ENCODE measurements around the gene SNTG2.

Gene SNTG2

DNA sequence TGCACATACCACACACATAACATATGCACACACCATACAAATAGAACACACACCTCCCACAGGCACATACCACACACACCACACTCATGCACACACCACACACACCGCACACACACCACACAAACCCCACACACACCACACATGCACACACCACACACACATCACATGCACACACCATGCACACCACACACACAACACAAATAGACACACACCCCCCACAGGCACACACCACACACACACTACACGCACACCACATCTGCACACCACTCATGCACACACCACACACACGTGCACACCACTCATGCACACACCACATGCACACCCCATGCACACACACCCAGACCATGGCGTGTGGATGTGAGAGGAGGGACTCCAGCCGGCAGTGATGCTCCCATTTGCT lies 300.9 kb downstream of the SNTG2 start:
- no peak for DNase-seq

DNA sequence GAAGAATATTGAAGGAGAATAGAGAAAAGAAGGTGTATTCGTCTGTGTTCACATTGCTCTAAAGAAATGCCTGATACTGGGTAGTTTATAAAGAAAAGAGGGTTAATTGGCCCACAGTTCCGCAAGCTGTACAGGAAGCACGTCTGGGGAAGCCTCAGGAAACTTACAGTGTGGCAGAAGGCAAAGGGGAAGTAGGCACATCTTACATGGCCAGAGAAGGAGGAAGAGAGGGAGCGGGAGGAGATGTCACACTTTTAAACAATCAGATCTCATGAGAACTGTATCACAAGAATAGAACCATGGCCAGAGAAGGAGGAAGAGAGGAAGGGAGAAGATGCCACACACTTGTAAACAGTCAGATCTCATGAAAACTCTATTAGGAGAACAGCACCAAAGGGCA lies 303.0 kb downstream of the SNTG2 start:
- no peak for DNase-seq

DNA sequence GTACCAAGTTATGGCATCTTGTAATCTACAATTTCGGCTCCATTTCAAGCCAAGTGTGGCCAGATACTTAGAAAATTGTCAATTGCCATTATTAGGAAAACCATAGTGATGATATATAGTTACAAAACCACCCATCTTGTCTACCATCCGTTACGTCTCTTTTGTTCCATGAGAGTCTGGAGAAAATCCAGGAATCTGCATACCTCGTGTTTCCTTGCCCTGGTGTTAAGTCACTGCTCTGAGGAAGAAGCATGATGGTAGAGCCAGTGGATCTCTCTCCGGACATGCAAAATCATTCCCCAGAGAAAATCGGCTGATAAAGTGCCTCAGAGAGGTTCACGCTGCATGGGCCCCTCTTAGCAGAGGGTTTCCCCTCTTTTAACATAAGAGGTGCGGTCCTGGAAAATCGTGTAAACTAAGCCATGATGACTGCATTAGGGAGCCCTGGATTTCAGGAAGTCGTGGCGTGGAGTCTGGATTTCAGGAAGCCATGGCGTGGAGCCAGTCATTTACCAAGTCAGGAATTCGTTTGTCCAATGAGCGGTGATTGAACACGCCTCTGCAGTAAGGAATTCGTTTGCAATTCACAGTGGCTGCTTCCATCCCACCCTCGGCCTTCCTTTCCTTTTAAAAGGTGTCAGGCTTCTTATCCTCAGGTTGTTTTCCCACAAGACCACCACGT lies 304.2 kb downstream of the SNTG2 start:
- no peak for DNase-seq

DNA sequence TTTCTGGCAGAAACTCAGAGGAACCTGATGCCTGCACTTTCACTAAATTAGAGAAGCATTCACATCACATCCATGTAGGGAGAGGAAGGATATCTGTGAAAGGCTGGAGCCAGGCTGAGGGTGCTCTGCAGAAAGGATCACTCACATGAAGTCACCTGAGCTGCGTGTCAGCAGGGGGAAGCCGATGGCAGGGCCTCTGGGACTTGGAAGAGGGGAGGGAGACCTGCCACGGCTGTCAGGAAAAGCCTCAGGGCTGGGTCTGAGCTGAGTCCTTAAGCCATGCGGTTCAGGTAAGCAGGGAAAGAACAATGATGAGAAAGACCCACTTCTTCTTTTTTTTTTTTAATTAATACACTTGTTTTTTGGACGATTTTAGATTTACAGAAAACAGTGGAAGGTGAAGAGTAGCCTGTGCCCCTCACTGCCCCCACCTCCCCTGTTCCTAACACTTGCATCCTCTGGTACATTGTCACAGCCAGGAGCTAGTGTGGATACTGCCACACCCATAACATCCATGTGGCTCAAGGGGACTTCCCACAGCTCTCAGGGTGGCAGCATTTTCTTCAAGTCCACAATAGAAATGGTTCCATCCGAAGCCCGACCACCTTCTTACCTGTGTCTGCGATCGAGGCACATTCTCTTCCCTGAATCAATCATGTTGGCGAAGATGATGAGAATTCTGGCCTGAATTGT lies 306.1 kb downstream of the SNTG2 start:
- DNase-seq = no peak

DNA sequence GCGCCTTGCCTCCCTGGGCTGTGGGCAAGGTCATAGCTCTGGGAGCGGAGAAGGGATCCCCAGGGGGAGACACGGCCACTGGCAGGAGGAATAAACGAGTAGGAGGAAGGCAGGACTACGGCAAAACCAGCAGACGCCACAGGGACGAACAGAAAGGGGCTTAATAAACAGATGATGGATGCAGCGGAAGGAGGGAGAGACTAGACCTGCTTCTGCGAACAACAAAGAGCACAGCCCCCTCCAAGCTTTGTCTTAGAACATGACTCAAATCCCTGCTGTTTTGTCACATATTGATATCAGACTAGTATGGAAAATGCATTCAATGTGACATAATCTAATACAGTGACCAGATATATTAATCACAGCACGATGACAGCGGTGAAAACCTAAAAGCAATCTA lies 306.7 kb downstream of the SNTG2 start:
- no peak for DNase-seq

DNA sequence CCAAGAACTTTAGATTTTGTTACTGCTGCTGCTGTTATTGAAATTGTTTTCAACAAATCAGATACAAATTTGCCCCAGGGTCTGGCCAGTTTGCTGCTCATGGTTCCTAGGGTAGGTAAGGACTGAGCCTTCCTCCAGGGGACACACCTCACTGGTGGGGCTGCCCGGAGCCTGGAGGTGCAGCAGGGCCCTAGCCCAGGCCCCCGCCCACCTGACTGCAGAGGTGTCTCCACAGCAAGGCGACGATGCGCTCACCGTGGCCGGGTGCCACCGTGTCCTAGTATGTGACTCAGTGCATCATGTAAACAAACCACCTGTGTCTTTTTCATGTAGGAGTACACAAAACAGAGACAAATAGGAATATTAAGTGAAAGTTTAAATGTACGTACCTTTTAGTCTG lies 309.1 kb downstream of the SNTG2 start:
- no peak for DNase-seq

DNA sequence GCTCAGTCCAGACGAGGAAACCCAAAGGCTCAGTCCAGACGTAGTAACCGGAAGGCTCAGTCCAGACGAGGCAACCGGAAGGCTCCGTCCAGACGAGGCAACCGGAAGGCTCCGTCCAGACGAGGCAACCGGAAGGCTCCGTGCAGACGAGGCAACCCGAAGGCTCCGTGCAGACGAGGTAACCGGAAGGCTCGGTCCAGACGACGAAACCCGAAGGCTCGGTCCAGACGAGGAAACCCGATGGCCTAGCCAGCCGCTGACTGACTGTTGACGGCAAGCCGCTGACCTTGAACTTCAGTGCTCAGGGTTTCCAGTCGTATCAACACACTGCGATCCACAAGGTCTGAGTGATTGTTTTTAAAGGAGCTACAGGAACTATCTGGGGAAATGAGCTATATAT lies 312.0 kb downstream of the SNTG2 start:
- DNase-seq = no peak

DNA sequence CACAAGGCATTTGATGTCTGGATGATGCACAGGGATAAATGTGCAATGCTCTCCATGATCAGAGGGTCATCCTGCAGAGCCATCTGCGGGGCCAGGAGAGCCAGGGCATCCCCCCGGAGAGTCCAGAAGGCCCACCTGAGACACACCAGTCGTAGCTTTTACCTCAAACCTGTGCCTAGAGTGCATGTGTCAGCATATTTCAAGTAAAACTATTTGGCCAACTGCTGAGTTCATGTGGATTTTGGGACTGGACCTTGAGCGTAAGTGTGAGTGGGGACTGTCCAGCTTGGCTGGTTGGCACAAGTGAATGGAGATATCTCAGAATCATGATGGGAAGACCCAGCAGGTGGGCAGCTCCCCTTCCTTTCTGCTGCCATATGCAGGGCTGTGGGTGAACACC lies 314.8 kb downstream of the SNTG2 start:
- DNase-seq = no peak

DNA sequence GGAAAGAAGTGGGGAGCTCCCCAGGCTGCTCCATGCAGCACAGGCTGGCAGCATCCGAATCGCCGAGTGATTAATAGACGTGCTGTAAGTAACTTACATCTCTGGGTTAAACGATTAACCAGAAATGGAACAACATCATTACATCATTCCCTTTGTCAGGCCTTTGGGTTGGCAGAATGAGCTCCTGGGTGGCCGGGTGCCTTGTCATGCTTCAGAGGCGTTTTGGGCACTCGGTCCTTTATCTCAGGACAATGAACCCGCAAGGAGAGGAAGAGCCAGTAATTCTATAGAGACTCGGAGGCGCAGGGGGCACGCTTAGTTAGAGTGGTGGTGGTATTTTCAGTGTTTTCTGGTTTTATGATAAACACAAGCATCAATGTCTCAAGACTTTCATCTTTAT lies 315.7 kb downstream of the SNTG2 start:
- DNase-seq = no peak

DNA sequence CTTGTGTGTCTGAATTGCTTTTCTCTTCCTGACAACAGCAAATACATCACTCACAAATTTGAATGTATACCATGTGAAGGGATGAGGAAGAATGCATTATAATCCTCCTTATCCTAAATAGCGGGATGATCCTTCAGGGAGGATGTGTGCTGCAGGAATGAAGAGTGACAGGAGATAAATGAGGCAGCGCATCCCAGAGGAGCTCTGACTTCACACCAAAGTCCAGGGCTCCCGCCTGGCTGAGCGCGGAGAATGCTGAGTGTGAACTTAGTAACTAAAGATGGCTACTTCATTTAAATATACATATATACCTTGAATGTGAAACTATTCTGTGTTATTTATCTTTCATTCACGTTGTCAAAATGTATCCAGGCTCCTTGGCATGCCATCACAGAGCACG lies 317.4 kb downstream of the SNTG2 start:
- no peak for DNase-seq

DNA sequence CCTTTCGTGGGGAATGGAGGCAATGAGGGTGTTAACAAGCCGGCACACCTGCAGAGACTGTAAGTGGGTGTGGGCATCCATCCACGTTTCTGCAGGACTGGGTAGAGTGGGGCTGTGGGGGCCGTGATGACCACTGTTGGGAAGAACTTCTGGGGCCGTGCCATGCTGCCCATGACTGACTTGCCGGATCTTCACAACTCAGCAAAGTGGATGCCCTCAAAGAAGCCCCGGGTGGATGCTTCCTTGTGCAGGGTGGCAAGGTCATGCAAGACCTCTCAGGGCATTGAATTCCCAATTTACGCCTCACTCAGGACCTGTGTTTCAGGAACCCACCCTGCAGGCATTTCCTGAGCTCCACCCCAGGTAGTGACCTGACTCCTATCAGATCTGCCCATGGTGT lies 319.2 kb downstream of the SNTG2 start:
- DNase-seq = no peak

DNA sequence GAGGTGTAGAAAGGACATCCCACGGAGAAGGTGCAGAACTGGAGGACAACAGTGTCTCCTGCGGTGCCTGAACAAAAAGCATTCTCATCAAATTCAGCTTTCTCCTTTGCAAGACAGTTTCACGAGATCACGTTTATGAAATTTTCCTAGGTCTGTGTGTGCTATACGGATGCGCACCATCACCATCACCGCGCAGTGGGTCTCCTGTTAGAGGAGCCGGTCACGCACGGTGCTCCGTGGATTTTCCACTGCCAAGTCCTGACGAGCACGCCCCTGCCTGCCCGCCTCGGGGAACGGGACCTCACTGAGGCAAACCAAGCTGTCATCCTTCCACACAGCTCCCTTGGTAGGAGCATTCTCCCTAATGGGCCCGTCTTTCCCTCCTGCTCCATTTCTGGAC lies 322.2 kb downstream of the SNTG2 start:
- no peak for DNase-seq

DNA sequence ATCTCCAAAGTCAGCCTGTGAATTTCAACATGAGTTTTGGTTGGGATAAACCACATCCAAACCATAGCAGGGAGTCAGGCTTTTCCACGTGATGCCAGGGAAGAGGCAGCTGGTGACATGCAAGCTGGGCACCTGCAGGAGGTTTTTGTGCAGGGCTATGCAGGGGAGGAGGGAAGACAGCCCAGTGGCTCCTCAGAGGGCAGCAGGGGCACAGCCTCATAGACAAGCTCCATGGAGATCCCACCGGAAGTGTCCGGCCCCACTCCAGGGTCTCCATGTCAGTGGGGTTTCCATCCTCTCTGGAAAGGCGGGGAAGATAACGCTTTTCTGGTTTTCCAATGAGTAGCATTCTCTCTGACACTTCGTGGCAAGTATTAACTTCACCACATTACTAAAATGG lies 327.0 kb downstream of the SNTG2 start:
- DNase-seq = no peak

DNA sequence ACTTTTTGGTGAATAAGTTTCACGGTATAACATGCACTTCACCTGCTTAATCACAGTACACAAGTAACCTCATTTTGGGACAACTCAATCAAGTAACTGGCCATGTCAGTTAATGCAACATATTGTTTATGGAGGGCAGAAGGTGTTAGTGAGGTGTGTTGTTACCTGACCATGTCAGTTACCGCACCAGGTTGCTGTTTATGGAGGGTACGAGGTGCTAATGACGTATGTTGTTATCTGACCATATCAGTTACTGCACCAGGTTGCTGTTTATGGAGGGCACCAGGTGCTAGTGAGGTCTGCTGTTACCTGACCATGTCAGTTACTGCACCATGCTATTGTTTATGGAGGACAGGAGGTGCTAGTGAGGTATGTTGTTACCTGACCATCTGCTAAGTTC lies 327.5 kb downstream of the SNTG2 start:
- DNase-seq = no peak

DNA sequence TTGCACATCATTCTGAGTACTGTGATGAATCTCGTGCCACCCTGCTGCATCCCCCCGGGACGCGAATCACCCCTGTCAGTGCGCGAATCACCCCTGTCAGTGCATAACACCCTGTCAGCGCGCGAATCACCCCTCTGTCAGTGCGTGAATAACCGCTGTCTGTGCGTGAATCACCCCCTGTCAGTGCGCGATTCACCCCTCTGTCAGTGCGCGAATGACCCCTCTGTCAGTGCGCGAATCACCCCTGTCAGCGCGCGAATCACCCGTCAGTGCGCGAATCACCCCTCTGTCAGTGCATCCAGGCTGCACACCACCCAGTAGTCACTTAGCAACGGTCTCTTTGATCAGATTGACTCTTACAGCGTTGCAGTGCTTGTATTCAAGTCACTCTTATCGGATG lies 328.2 kb downstream of the SNTG2 start:
- DNase-seq = no peak

DNA sequence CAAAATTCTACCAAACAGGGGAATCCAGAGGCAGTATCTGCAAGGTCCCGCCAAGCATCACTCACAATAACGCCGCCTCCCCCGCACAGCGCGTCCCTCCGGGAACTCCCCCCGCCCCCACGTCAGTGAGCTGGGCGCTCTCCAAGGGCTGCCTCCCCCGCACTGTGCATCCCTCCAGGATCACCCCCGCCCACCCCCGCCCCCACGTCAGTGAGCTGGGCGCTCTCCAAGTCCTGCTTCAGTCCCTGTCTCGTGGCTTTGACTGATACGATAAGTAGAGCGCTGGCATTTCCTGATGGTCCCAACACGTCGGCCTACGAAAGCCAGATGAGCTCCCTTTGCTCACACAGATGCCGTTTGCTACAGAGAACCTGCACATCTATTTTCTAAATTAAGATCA lies 331.9 kb downstream of the SNTG2 start:
- no peak for DNase-seq

DNA sequence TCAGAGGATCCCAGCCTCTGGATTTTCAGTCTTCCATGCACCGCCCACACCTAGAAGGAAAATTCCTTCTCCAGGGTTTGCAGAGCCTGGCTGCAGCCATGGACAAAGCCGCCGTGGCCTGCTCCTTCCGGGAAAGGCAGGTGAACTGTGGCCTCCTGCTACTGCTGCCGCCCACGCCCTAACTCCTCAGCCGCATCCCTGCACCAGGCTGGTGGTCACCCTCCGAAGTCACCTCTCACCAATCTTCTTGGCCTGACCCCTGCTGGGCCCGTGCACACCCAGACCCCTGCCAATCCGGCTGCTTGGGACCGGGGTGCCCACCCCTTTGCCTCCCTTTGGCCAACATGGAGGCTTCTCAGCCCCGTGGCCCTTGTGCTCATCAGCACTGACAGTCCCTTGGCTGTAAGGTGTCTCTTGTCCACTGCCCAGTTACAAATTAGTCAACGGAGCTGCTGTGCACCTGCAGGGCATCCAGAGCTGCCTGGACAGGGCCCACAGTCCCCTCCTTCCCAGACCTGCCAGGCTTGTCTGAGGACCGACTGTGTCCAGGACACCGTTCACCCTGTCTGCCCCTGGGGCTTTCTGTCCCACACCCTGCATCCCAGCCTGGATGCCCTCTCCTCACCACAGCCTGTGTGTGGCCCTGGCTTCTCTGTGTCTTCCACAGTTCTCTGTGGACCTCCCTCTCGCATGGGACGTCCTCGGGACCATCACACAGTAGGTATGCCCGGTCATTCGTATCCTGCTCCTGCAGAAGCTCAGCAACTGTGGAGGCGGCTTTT lies 332.6 kb downstream of the SNTG2 start:
- no peak for DNase-seq

DNA sequence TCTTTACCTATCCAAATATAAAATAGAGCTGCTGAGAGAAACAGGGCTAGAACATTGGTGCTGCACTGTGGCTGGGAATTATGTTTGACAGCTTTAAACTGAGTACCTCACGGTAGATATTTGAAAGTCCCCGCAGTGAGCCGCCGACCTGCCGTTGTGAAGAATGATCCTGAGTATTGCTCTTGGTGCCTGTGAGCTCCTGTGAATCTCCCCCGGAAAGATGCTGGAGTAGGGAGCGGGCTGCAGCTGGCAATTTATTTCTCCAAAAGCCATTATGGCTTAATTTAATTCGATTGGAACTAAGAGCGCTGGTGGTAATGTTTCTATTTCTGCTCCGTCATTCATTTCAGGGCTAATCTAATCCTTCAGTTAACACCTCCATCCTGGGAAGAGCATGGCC lies 333.2 kb downstream of the SNTG2 start:
- DNase-seq = no peak

DNA sequence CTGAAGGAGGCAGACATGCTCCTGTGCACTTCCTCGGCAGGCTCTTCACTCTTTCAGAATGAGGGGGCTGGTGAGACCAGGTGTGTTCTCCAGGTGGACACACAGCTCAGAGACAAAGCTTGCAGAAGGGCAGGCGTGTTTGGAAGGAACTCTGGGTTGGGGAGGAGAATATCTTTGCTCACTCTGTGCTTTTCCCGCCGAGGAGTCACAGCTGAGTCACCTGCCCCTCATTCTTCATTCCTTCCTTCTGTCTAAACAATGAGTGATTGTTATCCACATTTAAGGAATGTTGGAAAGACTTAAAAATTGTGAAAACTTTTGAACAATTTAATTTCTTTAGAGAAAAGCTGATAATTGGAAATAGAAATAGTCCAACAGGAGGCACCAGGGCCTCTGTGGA lies 336.3 kb downstream of the SNTG2 start:
- DNase-seq = no peak

DNA sequence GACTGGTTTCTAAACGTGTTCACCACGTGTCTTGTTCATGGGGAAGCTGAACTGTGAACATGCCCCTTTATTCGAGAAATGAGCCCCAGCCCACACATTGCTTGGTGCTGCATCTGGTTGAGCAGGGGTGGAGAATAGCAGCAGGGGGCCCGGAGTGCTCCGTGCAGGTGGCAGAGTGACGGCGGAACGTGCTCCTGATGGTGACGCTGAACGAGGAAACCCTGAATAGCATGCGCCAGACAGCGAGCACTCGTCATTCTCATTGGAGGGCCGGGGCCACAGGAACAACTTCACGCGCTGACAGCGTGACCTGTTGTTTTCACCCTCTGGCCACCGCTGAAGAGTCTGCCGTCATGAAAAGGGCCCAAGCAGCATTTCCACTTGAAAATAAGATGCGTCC lies 336.8 kb downstream of the SNTG2 start:
- no peak for DNase-seq

DNA sequence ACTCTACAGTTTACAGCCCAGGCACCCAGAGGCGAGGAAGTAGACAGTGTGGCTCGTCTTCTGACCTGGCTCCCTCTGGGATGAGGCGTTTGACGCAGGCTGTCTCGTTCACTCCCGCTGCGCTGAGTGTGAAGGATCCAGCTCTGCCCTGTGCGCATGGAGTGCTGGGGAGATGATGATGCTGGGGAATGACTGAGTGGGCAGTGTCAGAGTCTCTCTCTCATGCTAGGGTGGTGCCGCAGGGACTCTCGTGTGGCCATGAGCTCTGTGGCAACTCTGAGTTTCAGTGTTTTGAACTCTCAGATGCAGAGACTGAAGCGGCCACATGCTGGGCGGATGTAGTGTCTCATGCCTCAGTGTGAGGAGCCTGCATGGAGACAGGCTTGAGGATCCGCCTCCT lies 344.3 kb downstream of the SNTG2 start:
- DNase-seq = no peak

DNA sequence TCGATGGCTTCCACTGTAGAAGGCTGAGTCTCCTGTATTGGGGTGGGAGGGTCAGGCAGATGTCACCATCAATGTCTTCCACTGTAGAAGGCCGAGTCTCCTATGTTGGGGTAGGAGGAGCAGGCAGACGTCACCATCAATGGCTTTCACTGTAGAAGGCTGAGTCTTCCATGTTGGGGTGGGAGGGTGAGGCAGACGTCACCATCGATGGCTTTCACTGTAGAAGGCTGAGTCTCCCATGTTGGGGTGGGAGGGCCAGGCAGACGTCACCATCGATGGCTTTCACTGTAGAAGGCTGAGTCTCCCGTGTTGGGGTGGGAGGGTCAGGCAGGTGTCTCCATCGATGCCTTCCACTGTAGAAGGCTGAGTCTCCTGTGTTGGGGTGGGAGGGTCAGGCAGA lies 345.1 kb downstream of the SNTG2 start:
- no peak for DNase-seq

DNA sequence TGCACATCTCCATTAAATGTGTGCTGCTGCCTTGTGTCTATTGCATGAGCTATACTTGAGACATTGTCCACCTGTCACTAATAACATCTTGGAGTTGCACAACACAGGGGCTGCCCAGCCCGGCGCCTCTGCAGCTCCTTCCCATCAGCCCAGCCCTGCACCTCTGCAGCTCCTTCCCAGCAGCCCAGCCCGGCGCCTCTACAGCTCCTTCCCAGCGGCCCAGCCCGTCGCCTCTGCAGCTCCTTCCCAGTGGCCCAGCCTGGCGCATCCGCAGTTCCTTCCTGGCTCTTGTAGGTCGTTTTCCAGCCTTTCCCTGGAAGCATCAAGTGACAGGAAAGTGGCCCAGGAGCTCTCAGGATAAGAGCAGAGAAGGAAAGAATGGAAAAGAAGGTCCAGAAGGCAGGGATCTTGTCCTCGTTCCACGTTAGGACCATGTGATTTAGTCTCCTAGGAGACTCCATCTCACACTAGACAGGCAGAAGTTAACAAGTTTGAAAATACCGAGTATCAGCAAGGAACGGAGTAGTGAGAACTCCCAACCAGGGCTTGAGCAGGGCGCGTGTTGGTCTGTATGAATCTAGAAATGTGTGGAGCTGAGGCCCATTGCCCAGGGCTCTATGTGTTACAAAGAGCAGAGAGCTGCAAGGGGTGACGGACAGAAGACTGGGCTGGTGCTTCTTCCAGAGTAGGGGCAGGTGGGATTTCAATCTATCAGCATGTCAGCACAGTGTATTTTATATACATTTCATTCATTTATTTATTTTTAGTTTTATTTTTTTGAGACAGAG lies 346.9 kb downstream of the SNTG2 start:
- no peak for DNase-seq

DNA sequence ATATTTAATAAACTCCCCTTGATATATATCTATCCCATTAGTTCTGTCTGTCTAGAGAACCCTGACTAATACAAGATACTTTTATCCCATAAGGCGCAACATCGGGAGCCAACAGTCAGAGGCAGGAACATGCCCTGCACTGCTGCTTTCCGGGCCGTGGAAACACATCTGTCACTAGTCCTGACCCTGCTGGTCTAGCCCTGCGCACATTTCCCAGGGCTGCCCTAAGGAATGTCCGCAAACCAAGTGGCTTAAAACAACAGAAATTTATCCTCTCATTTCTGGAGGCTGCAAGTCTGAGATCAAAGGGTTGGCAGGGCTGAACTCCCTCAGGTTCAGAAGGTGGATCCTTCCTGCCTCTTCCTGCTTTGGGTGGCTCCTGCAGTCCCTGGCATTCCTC lies 348.4 kb downstream of the SNTG2 start:
- DNase-seq = no peak

Measured in OCI-M1 (cell line).